ENCODE data around the gene ZCCHC8.
"Not testable (repeated sequence)": the region's sequence is repeated elsewhere in the genome, so short reads cannot be mapped to it uniquely, and the experiment has no call there.

The ZCCHC8 gene

DNA sequence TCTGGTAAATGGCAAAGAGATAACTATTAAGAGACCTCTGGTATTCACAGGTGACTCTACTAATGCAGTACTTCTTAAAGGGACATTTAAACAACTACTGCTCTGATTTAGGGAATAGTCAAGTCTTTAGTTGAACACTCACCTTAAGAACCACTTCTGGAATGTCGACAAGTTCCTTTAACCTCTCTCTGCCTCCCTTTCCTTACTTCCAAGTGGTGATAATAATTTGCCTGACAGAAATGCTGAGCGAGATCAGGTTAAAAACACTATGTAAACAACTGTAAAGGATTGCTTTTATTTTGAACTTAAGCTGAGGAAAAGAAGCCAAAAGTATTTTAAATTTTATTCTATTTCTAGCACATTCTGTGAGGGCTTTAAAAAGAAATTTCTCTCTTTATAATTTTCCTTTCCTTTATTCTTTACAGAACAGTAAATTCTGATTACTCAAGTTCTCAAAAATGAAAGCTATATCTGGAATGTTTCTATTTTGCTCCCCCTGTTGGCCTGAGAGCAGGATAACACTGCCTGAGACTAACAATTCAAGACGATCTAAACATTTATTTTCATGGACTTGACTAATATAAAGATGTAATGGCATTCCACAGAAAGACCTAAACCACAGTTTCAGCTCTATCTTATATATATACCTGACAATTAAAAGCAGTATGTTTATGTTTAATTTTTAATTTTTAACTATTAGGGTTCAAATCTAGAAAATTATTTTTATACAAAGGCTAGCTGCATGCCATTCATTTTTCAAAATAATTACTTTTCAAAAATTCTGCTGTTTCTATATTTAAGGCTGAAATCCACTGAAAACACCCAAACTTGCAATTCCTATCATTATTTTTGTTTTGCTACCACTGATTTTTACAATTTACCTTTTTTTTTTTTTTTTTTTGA is 29.2 kb downstream of the ZCCHC8 start:
- DNase-seq (ENCODE audit: low read depth in 3 of 3), result no peak

DNA sequence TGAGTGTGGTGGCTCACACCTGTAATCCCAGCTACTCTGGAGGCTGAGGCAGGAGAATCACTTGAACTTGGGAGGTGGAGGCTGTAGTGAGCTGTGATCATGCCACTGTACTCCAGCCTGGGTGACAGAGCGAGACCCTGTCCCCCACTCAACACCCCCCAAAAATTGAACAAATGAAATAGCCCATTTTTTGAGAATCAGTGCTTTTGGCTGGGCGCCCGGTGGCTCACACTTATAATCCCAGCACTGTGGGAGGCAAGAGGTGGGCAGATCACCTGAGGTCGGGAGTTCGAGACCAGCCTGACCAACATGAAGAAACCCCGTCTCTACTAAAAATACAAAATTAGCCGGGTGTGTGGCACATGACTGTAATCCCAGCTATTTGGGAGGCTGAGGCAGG is 30.2 kb downstream of the ZCCHC8 start:
- DNase-seq (ENCODE audit: low read depth in 3 of 3), result not testable (repeated sequence)

DNA sequence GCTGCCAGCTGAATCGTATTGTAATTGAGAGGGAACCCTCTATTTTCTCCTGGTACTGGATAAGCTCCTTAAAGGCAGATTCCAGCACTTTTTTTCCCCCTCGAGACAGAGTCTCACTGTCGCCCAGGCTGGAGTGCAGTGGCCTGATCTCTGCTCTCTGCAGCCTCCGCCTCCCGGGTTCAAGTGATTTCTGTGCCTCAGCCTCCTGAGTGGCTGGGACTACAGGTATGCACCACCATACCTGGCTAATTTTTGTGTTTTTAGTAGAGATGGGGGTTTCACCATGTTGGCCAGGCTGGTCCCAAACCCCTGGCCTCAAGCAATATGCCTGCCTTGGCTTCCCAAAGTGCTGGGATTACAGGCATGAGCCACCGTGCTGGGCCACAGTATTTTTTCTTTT is 30.9 kb downstream of the ZCCHC8 start:
- not testable (repeated sequence) for DNase-seq (ENCODE audit: low read depth in 3 of 3)

DNA sequence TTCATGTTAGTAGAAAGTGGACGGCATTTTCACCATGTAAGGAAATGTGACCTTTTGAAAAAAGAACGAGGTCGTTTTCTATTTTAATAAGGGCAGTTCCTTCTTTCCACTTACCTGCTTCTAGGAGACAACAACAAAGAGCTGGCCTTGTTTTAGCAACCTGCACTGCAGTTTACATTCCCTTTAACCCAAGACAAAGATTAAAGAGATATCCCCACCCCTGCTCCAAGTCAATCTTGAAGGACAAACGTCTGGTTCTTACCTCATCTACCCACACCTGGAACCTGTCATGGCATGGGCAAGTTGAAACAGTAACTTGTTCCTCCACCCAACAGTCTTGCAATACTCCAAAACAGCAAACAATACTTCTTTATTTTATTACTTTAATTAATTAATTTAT is 32.7 kb downstream of the ZCCHC8 start:
- DNase-seq (ENCODE audit: low read depth in 3 of 3), result no peak

DNA sequence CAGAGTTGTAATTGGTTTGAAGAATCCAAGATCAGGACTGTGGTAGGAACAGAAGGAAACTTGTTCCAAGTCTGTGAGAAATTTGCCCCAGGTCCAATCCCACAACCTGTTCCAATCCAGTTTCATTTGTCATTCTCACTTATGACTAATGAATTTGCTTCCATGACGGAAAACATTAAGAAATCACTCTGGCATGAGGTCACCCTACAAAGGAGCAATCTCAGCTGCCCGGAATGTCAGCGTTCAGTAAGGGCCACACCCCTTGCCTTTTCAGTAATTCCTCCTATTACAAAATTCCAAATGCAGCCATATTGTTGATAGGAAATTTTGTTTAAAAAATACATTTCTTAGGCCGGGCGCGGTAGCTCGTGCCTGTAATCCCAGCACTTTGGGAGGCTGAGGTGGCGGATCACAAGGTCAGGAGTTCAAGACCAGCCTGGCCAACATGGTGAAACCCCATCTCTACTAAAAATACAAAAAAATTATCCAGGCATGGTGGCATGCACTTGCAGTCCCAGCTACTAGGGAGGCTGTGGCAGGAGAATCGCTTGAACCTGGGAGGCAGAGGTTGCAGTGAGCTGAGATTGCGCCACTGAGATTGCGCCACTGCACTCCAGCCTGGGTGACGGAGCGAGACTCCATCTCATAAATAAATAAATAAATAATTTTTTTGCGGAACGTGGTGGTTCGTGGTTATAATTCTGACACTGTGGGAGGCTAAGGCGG is 36.3 kb downstream of the ZCCHC8 start:
- DNase-seq (ENCODE audit: low read depth in 3 of 3), result not testable (repeated sequence)

DNA sequence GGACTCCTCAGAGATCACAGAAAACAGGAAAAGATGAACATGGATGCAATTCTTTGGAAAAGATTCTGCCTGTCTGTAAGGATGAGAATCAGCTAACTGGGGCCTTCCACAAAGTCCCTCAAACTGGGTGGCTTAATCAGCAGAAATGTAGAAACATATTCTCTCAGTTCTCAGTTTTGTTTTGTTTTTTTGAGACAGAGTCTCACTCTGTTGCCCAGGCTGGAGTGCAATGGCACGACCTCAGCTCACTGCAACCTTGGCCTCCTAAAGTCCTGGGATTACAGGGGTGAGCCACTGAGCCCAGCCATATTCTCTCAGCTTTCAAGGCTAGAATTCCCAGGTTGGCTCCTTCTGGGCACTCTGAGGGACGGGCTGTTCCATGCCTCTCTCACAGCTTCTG is 40.1 kb downstream of the ZCCHC8 start:
- no peak for DNase-seq (ENCODE audit: low read depth in 3 of 3)

DNA sequence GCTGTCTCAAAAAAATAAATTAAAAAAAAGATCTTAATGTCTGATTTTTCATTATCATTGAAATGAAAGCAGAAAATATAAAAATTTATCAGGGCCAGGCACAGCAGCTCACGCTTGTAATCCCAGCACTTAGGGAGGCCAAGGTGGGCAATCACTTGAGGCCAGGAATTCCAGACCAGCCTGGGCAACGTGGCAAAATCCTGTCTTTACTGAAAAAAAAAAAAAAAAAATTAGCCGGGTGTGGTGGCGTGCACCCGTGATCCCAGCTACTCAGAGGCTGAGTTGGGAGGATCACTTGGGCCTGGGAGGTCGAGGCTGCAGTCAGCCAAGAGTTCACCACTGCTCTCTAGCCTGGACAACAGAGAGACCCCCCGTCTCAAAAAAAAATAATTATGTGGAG is 40.7 kb downstream of the ZCCHC8 start:
- DNase-seq (ENCODE audit: low read depth in 3 of 3), result no peak

DNA sequence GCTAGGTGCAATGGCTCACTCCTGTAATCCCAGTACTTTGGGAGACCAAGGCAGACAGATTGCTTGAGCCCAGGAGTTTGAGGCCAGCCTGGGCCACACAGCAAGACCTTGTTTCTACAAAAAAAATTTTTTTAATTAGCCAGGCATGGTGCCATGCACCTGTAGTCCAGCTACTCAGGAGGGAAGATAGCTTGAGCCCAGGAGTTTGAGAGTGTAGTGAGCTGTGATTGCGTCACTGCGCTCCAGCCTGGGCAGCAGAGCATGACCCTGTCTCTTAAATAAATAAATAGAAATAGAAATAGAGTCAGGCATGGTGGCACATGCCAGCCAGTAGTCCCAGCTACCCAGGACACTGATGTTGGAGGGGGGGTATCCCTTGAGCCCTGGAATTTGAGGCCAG is 41.5 kb downstream of the ZCCHC8 start:
- DNase-seq (ENCODE audit: low read depth in 3 of 3), result no peak

DNA sequence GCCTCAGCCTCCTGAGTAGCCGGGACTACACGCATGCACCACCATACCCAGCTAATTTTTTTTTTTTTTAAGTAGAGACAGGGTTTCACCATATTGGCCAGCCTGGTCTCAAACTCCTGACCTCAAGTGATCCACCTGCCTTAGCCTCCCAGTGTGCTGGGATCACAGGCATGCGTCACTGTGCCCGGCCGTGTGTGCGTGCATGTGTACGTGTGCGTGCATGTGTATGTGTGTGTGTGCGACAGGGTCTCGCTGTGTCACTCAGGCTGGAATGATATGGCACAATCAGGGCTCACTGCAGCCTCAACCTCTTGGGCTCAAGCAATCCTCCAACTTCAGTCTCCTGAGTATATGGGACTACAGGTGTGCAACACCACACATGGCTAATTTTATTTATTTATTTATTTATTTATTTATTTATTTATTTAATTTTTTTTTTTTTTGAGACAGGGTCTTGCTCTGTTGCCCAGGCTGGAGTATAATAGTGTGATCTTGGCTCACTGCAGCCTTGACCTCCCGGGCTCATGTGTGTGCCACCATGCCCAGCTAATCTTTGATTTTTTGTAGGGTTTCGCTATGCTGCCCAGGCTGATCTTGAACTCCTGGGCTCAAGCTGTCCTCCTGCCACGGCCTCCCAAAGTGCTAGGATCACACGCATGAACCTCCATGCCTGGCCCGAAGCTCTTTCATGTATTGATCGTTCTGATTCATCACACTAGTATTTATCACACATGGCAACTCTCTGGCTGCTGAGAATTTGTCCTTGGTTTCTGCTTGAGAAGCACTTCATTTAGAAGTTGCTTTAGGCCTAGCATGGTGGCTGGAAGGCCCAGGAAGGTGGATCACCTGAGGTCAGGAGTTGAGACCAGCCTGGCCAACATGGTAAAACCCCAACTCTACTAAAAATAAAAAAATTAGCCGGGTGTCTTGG is 42.4 kb downstream of the ZCCHC8 start:
- DNase-seq (ENCODE audit: low read depth in 3 of 3), result no peak

DNA sequence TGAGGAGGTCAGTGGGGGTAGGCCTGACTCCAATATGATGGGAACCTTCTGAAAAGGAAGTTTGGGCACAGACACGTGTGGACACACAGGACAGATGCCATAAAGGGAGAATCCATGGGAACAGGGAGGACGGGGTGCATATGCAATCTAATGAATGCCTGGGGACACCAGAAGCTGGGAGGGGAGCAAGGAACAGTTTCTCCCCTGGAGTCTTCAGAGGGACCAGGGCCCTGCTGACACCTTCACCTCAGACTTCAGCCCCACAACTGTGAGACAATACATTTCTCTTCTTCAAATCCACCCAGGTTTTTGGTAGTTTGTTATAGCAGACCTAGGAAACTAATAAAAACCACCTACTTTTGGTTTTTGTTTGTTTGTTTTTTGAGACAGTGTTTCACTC is 43.1 kb downstream of the ZCCHC8 start:
- DNase-seq (ENCODE audit: low read depth in 3 of 3), result no peak

DNA sequence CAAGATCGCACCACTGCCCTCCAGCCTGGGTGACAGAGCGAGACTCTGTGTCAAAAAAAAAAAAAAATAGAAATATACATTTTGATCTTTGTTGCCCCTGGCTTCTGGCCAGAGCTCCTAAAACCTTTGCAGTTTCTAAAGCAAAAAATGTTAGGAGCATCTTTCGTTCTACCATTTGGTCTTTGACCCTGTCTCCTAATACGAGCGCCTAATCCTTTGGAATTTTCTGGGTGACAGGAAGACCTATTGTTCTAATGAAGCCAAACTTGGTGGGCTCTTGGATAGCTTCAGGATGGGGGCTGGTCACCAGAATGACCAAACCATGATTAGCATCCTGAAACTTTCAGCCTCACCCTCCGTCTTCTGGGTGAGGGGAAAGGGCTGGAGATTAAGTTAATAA is 46.0 kb downstream of the ZCCHC8 start:
- DNase-seq (ENCODE audit: low read depth in 3 of 3), result no peak

DNA sequence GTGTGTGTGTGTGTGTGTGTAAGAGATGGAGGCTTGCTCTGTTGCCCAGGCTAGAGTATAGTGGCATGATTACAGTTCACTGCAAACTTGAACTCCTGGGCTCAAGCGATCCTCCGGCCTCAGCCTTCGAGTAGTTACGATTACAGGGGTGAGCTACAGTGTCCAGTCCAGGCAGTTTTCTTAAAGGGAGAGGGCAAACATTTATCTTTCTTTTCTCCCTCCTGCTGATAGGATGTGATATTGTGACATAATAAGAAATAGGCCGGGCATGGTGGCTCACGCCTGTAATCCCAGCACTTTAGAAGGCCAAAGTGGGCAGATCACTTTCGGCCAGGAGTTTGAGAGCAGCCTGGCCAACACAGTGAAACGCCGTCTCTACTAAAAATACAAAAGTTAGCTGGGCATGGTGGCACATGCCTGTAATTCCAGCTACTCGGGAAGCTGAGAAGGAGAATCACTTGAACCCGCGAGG is 46.4 kb downstream of the ZCCHC8 start:
- DNase-seq (ENCODE audit: low read depth in 3 of 3), result no peak

DNA sequence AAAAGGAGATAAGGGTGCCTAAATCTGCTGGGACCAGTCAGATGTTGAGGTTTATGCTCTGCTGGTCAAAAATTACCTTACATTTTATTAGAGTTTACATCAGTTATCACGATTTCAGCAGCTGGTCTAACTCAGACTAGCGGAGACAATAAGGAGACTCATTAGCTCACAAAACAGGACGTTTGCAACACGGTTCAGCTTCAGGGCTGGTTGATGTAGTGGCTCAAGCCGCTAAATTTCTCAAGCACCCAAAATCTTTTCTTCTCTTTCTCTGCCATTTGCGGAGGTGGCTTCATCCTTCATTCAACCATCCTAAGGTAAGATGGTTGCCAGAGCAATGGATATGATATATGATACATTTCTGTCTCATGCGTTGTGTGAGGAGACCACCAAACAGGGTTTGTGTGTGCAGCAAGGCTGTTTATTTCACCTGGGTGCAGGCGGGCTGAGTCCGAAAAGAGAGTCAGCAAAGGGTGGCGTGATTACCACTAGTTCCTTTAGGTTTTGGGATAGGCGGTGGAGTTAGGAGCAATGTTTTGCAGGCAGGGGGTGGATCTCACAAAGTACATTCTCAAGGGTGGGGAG is 47.9 kb downstream of the ZCCHC8 start:
- no peak for DNase-seq (ENCODE audit: low read depth in 3 of 3)

DNA sequence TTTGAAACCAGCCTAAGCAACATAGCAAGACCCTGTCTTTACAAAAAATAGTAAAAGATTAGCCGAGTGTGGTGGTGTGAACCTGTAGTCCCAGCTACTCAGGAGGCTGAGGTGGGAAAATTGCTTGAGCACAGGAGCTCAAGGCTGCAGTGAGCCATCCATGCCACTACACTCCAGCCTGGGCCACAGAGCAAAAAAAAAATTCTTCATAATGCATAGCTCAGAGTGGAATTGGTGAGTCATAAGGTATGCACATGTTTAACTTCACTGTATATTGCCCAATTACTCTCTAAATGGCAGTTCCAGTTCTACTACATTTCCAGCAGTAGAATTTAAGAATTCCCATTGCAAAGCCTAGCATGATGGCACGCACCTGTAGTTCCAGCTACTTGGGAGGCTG is 51.4 kb downstream of the ZCCHC8 start:
- DNase-seq (ENCODE audit: low read depth in 3 of 3), result no peak

DNA sequence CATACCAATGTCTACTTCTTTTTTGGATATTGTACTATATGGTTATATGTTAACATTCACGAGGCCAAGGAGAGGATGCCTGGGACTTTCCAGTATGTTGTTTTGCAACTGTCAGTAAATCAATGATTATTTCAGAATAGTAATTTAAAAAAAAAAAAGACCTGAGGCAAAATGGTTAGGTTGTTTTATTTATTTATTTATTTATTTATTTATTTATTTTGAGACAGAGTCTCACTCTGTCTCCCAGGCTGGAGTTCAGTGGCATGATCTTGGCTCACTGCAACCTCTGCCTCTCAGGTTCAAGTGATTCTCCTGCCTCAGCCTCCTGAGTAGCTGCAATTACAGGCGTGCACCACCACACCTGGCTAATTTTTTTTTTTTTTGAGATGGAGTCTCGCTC is 52.9 kb downstream of the ZCCHC8 start:
- not testable (repeated sequence) for DNase-seq (ENCODE audit: low read depth in 3 of 3)

DNA sequence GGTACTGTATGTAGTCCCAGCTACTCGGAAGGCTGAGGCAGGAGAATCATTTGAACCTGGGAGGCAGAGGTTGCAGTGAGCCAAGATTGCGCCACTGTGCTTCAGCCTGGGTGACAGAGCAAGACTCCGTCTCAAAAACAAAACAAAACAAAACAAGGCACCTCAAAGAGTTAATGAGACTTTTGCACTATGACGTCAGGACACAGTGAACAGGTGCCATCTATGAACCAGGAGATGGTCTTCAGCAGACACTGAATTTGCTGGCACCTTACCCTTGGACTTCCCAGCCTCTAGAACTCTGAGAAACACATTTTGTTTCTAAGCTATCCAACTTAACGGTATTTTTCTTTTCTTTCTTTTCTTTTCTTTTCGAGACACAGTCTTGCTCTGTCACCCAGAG is 54.3 kb downstream of the ZCCHC8 start:
- not testable (repeated sequence) for DNase-seq (ENCODE audit: low read depth in 3 of 3)

DNA sequence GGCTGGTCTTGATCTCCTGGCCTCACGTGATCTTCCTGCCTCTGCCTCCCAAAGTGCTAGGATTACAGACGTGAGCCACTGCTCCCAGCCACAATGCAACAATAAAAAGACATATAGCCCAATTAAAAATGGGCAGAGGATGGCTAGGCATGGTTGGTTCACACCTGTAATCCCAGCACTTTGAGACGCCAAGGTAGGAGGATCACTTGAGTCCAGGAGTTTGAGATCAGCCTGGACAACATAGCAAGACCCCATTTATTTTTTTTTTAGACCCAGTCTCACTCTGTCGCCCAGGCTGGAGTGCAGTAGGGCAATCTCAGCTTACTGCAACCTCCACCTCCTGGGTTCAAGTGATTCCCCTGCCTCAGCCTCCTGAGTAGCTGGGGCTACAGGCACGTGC is 56.7 kb downstream of the ZCCHC8 start:
- not testable (repeated sequence) for DNase-seq (ENCODE audit: low read depth in 3 of 3)

DNA sequence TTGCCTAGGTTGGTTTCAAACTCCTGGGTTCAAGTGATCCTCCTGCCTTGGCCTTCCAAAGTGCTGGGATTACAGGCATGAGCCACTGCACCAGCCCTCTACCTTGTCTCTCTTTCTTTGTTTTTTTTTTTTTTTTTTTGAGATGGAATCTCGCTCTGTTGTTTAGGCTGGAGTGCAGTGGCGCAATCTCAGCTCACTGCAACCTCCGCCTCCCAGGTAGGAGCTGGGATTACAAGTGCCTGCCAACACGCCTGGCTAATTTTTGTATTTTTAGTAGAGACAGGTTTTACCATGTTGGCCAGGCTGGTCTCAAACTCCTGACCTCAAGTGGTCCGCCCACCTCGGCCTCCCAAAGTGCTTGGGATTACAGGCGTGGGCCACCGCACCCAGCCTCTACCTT is 61.9 kb downstream of the ZCCHC8 start:
- not testable (repeated sequence) for DNase-seq (ENCODE audit: low read depth in 3 of 3)

DNA sequence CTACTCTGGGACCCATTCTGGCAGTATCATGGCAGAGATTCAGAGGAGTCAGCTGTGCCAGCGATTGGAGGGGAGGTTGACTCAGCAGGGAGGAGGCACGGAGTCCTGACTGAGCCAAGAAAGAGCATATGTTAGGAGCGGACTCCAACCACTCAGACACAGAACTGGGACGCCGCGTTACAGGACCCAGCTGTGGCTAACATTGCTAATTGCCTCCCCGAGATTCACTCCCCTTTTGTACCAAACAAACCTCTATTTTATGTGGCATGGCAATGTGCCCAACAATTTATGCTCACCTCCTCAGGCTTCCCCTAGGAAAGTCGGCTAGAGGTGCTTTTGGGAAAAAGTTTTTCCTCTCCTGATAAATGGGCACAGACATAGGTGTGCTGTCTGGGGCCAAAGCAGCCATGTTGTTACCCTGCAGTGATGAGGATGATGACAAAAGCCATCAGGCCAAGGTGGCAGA is 63.0 kb downstream of the ZCCHC8 start:
- no peak for DNase-seq (ENCODE audit: low read depth in 3 of 3)

DNA sequence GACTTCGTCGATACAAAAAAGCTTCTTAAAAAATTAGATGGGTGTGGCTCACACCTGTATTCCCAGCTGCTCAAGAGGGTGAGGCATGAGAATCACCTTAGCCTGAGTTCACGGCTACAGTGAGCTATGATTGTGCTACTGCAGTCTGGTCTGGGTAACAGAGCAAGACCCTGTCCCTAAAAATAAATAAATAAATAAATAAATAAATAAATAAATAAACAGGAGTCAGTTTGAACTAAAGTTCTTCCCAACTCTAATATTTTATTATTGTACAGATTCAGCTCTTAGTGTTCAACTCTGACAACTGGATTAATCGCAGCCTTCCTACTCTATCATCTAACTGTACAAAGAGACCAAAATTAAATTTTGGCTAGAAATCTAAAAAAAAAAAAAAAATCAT is 65.5 kb downstream of the ZCCHC8 start:
- no peak for DNase-seq (ENCODE audit: low read depth in 3 of 3)

DNA sequence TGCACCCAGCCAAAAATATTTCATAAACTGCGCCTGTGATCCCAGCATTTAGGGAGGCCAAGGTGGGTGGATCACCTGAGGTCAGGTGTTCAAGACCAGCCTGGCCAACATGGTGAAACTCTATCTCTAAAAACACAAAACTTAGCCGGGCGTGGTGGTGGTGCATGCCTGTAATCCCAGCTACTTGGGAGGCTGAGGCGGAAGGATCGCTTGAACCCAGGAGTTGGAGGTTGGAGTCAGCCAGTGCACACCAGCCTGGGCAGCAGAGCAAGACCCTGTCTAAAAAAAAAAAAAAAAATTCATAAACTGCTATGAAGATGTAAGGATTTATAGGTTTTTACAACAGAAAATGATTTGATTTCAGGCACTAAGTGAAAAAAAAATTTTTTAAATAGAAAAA is 71.7 kb downstream of the ZCCHC8 start:
- DNase-seq (ENCODE audit: low read depth in 3 of 3), result not testable (repeated sequence)

Data from stimulated activated CD4-positive, alpha-beta T cell treated with anti-CD3 and anti-CD28 coated beads, TNF-alpha, amount 100 ng/mL, for 4 hours (primary cell).